Measurements from ENCODE around the gene KCNIP1.
A peak's percentile ranks its signal among the peaks of the same experiment; 100 is the strongest.

The KCNIP1 gene

DNA sequence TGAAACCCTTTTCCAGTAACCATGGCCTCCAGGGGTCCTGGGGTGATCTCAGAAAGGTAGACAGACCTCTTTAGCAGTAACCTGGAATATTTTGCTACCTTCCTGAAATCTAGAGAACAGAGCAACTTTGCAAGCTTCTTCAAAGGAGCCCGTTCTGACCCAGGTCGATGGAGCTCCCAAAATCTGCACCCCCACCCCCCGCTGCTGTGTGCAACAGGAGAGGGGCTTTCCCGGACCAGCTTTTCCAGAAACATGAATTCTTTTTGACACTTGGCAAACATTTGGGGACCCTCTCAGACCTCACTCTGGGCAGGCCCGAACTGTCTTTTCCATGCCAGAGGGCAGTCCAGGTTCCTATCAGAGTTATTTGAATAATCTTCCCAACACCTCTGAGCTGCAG lies 65.3 kb downstream of the KCNIP1 start:
- Histone ChIP-seq H3K79me2 (ENCODE audit: control insufficient read depth, insufficient read depth, low read length, poor library complexity) (no peaks in the 10 kb centered on the region), H2AK5ac (ENCODE audit: low read length) (no peak overlapping the region), H4K91ac (ENCODE audit: low read depth, low read length) (no peak overlapping the region), H2BK5ac (ENCODE audit: low read depth, low read length, poor library complexity) (no peak overlapping the region), H3K27me3 (ENCODE audit: insufficient read depth, low read length) (no peaks in the 10 kb centered on the region), H3K18ac (ENCODE audit: low read length) (no peak overlapping the region), H3K27ac (ENCODE audit: low read depth, low read length) (no peak overlapping the region), H3K4me1 (ENCODE audit: control insufficient read depth in 1 of 2, insufficient read depth in 2 of 2, low read length in 2 of 2) (peaks cover 15 to 21% of the 10 kb centered on the region in 2 experiments), H3K9ac (ENCODE audit: low read length) (no peak overlapping the region), H2BK120ac (ENCODE audit: insufficient read depth, low read length, poor library complexity) (no peak overlapping the region), H2BK12ac (ENCODE audit: low read length) (no peak overlapping the region), H4K8ac (ENCODE audit: low read depth, low read length) (no peak overlapping the region), H3K79me1 (ENCODE audit: low read length) (no peaks in the 10 kb centered on the region), H3K36me3 (ENCODE audit: control insufficient read depth in 1 of 2, insufficient read depth in 2 of 2, low read length in 2 of 2) (no peaks in the 10 kb centered on the region), H3K4ac (ENCODE audit: low read depth, low read length) (no peak overlapping the region), H3K14ac (ENCODE audit: low read length) (no peak overlapping the region), H3K4me2 (ENCODE audit: low read length) (no peak overlapping the region), H2AFZ (ENCODE audit: insufficient read depth, low read length, poor library complexity) (no peak overlapping the region), H3K23ac (ENCODE audit: low read length) (no peak overlapping the region), H3K4me3 (ENCODE audit: low read depth, low read length) (no peak overlapping the region), H4K12ac (ENCODE audit: low read depth, low read length) (no peak overlapping the region), H3K9me3 (ENCODE audit: insufficient read depth, low read depth, low read length) (no peaks in the 10 kb centered on the region)
- WGBS (ENCODE audit: extremely low coverage, insufficient coverage, insufficient read length) = no CpG with 5 or more reads among the region's 5 CpGs
- DNase-seq = no peak

DNA sequence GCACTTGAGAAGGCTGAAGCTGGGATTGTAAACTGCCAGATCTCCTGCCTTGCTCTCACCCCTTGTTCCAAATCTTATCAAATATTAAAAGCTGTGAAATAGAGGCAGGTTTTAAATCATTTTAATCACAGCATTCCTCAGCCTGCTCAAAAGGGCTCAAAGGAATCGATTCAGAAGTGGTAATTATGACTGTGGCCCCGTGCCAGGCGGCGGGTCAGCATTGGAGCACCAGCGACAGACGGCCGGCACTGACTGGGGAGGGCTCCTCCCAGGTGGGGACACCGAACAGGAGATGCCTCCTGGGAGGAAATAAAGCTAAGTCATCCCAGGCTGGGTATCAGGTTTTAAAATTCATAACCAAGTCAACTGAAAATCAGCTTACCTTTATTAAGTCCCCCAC lies 66.7 kb downstream of the KCNIP1 start:
- H3K23ac ChIP-seq (ENCODE audit: low read length) = no peak overlapping the region
- no CpG with 5 or more reads among the region's 8 CpGs for WGBS (ENCODE audit: extremely low coverage, insufficient coverage, insufficient read length)
- H3K9ac ChIP-seq (ENCODE audit: low read length) = no peak overlapping the region
- H4K12ac ChIP-seq (ENCODE audit: low read depth, low read length) = no peak overlapping the region
- no peaks in the 10 kb centered on the region for H3K36me3 ChIP-seq (ENCODE audit: control insufficient read depth in 1 of 2, insufficient read depth in 2 of 2, low read length in 2 of 2)
- DNase-seq = no peak
- no peaks in the 10 kb centered on the region for H3K27me3 ChIP-seq (ENCODE audit: insufficient read depth, low read length)
- peaks cover 15 to 21% of the 10 kb centered on the region in 2 experiments for H3K4me1 ChIP-seq (ENCODE audit: control insufficient read depth in 1 of 2, insufficient read depth in 2 of 2, low read length in 2 of 2)
- peak overlapping the region; percentile 67 for H2BK12ac ChIP-seq (ENCODE audit: low read length)
- no peak overlapping the region for H2BK5ac ChIP-seq (ENCODE audit: low read depth, low read length, poor library complexity)
- H3K4ac ChIP-seq (ENCODE audit: low read depth, low read length) = no peak overlapping the region
- no peak overlapping the region for H4K8ac ChIP-seq (ENCODE audit: low read depth, low read length)
- H3K4me2 ChIP-seq (ENCODE audit: low read length) = no peak overlapping the region
- H2AFZ ChIP-seq (ENCODE audit: insufficient read depth, low read length, poor library complexity) = no peak overlapping the region
- H3K14ac ChIP-seq (ENCODE audit: low read length) = no peak overlapping the region
- H3K79me1 ChIP-seq (ENCODE audit: low read length) = no peaks in the 10 kb centered on the region
- H2AK5ac ChIP-seq (ENCODE audit: low read length) = no peak overlapping the region
- no peaks in the 10 kb centered on the region for H3K9me3 ChIP-seq (ENCODE audit: insufficient read depth, low read depth, low read length)
- H3K18ac ChIP-seq (ENCODE audit: low read length) = no peak overlapping the region
- no peak overlapping the region for H3K27ac ChIP-seq (ENCODE audit: low read depth, low read length)
- no peak overlapping the region for H2BK120ac ChIP-seq (ENCODE audit: insufficient read depth, low read length, poor library complexity)
- no peak overlapping the region for H4K91ac ChIP-seq (ENCODE audit: low read depth, low read length)
- H3K79me2 ChIP-seq (ENCODE audit: control insufficient read depth, insufficient read depth, low read length, poor library complexity) = no peaks in the 10 kb centered on the region
- H3K4me3 ChIP-seq (ENCODE audit: low read depth, low read length) = no peak overlapping the region

DNA sequence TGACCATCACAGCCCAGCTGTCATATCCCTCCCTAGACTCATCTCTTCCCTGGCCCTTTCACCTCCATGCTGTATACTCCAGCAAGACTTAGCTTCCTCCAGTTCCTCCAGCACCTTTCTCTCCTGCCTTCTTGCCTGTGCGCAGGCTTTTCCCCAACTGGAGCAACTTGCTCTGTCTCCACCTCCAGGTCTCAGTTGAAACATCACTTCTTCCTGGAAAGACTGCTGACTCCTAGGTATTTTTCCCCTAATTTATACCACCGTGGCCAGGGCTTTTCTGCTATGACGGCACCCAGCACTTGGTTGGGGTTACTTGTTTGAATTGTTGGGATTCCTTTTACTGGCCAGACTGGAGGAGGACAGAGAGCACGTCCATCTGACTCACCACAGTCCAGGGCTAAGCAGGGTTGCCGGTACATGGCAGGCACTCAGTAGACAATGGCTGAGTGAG lies 67.5 kb downstream of the KCNIP1 start:
- Histone ChIP-seq H3K4me1 (ENCODE audit: control insufficient read depth in 1 of 2, insufficient read depth in 2 of 2, low read length in 2 of 2) (peaks cover 15 to 21% of the 10 kb centered on the region in 2 experiments), H4K91ac (ENCODE audit: low read depth, low read length) (peak overlapping the region; percentile 66), H3K14ac (ENCODE audit: low read length) (peak overlapping the region; percentile 8), H3K18ac (ENCODE audit: low read length) (peak overlapping the region; percentile 46), H3K27me3 (ENCODE audit: insufficient read depth, low read length) (no peaks in the 10 kb centered on the region), H2BK120ac (ENCODE audit: insufficient read depth, low read length, poor library complexity) (peak overlapping the region; percentile 72), H3K9me3 (ENCODE audit: insufficient read depth, low read depth, low read length) (no peaks in the 10 kb centered on the region), H2AFZ (ENCODE audit: insufficient read depth, low read length, poor library complexity) (no peak overlapping the region), H3K9ac (ENCODE audit: low read length) (no peak overlapping the region), H3K79me2 (ENCODE audit: control insufficient read depth, insufficient read depth, low read length, poor library complexity) (no peaks in the 10 kb centered on the region), H3K4me2 (ENCODE audit: low read length) (peak overlapping the region; percentile 24), H3K4me3 (ENCODE audit: low read depth, low read length) (no peak overlapping the region), H3K4ac (ENCODE audit: low read depth, low read length) (no peak overlapping the region), H3K36me3 (ENCODE audit: control insufficient read depth in 1 of 2, insufficient read depth in 2 of 2, low read length in 2 of 2) (no peaks in the 10 kb centered on the region), H2BK5ac (ENCODE audit: low read depth, low read length, poor library complexity) (peak overlapping the region; percentile 16), H4K8ac (ENCODE audit: low read depth, low read length) (peak overlapping the region; percentile 22), H3K27ac (ENCODE audit: low read depth, low read length) (peak overlapping the region; percentile 70), H2AK5ac (ENCODE audit: low read length) (peak overlapping the region; percentile 12), H3K79me1 (ENCODE audit: low read length) (no peaks in the 10 kb centered on the region), H3K23ac (ENCODE audit: low read length) (no peak overlapping the region), H2BK12ac (ENCODE audit: low read length) (peak overlapping the region; percentile 32), H4K12ac (ENCODE audit: low read depth, low read length) (no peak overlapping the region)
- DNase-seq = peak in 1 of 2 donors; percentile 16
- WGBS (ENCODE audit: extremely low coverage, insufficient coverage, insufficient read length) = no CpG with 5 or more reads among the region's 5 CpGs

DNA sequence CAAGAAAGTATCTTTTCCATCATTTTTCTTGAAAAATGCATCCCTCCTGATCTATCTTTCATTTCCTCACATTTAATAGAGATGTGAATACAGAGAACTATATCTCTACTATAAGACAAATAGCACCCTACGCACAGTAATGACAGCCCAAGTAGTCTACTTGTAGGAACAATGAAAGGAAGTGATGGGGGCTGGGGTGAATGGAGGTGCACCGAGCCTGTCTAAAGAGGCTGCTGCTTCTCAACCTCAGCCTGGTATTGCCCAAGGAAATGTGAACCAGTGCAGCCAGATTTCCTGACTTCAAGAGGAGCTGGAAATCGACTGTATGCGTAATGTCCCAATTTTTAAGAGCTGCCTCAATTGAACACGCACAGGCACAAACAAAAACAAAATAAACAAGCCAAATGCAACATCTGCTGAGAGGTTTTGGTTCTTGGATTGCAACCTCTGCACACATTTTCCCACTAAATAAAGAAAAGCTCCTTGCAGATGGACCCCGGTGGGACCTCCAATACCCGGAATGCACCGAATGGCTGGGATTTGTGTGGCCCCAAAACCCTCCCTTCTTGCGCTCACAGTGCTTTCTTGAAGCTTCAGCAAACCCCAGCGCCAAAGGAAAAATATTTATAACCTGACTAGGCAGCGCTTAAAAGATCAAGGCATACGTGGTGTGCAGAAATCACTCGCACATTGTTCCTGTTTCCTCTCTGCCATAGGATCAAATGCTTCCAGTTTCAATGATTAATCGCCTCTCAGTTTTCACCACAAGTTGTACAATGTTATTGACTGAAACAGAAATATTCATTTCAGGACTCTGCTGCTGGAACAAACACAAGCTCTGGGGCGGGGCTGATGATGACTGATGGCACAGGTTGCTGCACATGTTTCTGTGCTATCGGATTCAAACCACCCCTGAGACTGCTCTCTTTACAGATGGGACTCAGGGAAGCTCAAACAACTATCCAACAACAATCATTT lies 68.3 kb downstream of the KCNIP1 start:
- no peak overlapping the region for H3K4me3 ChIP-seq (ENCODE audit: low read depth, low read length)
- no peak overlapping the region for H3K23ac ChIP-seq (ENCODE audit: low read length)
- no peaks in the 10 kb centered on the region for H3K36me3 ChIP-seq (ENCODE audit: control insufficient read depth in 1 of 2, insufficient read depth in 2 of 2, low read length in 2 of 2)
- no peak for DNase-seq
- H3K18ac ChIP-seq (ENCODE audit: low read length) = no peak overlapping the region
- no peak overlapping the region for H3K14ac ChIP-seq (ENCODE audit: low read length)
- no peaks in the 10 kb centered on the region for H3K79me2 ChIP-seq (ENCODE audit: control insufficient read depth, insufficient read depth, low read length, poor library complexity)
- WGBS (ENCODE audit: extremely low coverage, insufficient coverage, insufficient read length) = no CpG with 5 or more reads among the region's 16 CpGs
- peak overlapping the region; percentile 7 for H3K4me2 ChIP-seq (ENCODE audit: low read length)
- H3K9ac ChIP-seq (ENCODE audit: low read length) = no peak overlapping the region
- H2BK120ac ChIP-seq (ENCODE audit: insufficient read depth, low read length, poor library complexity) = no peak overlapping the region
- no peaks in the 10 kb centered on the region for H3K79me1 ChIP-seq (ENCODE audit: low read length)
- H2BK5ac ChIP-seq (ENCODE audit: low read depth, low read length, poor library complexity) = no peak overlapping the region
- H4K8ac ChIP-seq (ENCODE audit: low read depth, low read length) = no peak overlapping the region
- peaks cover 15 to 21% of the 10 kb centered on the region in 2 experiments for H3K4me1 ChIP-seq (ENCODE audit: control insufficient read depth in 1 of 2, insufficient read depth in 2 of 2, low read length in 2 of 2)
- no peak overlapping the region for H2BK12ac ChIP-seq (ENCODE audit: low read length)
- no peak overlapping the region for H4K12ac ChIP-seq (ENCODE audit: low read depth, low read length)
- H3K27me3 ChIP-seq (ENCODE audit: insufficient read depth, low read length) = no peaks in the 10 kb centered on the region
- H3K9me3 ChIP-seq (ENCODE audit: insufficient read depth, low read depth, low read length) = no peaks in the 10 kb centered on the region
- no peak overlapping the region for H3K4ac ChIP-seq (ENCODE audit: low read depth, low read length)
- H2AK5ac ChIP-seq (ENCODE audit: low read length) = no peak overlapping the region
- H4K91ac ChIP-seq (ENCODE audit: low read depth, low read length) = no peak overlapping the region
- H2AFZ ChIP-seq (ENCODE audit: insufficient read depth, low read length, poor library complexity) = no peak overlapping the region
- H3K27ac ChIP-seq (ENCODE audit: low read depth, low read length) = peak overlapping the region; percentile 22

All from trophoblast cell (in vitro differentiated cells and primary cell).